ENCODE data around the gene RNF167.
"Not testable (repeated sequence)": the region's sequence is repeated elsewhere in the genome, so short reads cannot be mapped to it uniquely, and the experiment has no call there.

The RNF167 gene

DNA sequence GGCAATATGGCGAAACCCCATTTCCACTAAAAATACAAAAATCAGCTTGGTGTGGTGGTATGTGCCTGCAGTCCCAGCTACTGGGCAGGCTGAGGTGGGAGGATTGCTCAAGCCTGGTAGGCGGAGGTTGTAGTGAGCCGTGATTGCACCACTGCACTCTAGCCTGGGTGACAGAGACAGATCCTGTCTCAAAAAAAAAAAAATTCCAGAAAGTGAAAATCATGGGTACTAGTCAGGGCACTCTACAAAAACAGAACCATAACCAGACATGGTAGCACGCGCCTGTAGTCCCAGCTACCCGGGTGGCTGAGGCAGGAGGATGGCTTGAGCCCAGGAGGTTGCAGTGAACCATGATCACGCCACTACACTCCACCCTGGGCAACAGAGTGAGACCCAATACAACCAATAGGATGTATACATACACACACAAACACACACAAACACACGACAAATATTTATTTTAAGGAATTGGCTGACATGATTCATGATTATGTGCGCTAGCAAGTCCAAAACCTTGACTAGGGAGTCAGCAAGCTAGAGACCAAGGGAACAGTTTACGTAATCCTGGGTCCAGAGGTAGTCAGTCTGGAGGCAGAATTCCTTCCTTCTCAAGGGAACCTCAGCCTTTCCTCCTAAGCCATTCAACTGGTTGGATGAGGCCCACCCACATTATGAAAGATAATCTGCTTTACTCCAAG, 19.6 kb upstream of the RNF167 start:
- H3K9me3 Mint-ChIP-seq, result no peaks in the 10 kb centered on the region
- H3K36me3 Mint-ChIP-seq (ENCODE audit: low read depth), result no peaks in the 10 kb centered on the region
- ATAC-seq (no peak), DNase-seq (no peak)
- no peaks in the 10 kb centered on the region for H3K4me1 Mint-ChIP-seq
- no peak overlapping the region for H3K4me3 Mint-ChIP-seq
- H3K27me3 Mint-ChIP-seq, result no peaks in the 10 kb centered on the region
- H3K27ac Mint-ChIP-seq, result no peak overlapping the region

DNA sequence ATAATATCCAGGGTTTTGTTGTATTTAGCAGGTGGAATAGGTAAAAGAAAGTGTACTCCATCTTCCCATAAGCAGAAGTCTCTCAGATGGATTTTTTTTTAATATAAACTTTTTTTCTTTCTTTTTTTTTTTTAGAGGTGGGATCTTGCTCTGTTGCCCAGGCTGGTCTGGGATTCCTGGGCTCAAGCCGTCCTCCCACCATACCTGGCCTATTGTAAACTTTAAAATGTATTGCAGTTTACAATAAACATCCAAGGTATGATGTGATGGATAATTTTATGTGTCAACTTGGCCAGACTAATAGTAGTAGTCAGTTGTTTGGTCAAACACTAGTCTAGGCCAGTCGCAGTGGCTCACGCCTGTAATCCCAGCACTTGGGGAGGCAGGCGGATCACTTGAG, 18.7 kb upstream of the RNF167 start:
- no peak overlapping the region for H3K4me3 Mint-ChIP-seq
- H3K27me3 Mint-ChIP-seq, result no peaks in the 10 kb centered on the region
- no peak for ATAC-seq
- DNase-seq, result no peak
- no peaks in the 10 kb centered on the region for H3K9me3 Mint-ChIP-seq
- no peak overlapping the region for H3K27ac Mint-ChIP-seq
- no peaks in the 10 kb centered on the region for H3K4me1 Mint-ChIP-seq
- no peaks in the 10 kb centered on the region for H3K36me3 Mint-ChIP-seq (ENCODE audit: low read depth)

DNA sequence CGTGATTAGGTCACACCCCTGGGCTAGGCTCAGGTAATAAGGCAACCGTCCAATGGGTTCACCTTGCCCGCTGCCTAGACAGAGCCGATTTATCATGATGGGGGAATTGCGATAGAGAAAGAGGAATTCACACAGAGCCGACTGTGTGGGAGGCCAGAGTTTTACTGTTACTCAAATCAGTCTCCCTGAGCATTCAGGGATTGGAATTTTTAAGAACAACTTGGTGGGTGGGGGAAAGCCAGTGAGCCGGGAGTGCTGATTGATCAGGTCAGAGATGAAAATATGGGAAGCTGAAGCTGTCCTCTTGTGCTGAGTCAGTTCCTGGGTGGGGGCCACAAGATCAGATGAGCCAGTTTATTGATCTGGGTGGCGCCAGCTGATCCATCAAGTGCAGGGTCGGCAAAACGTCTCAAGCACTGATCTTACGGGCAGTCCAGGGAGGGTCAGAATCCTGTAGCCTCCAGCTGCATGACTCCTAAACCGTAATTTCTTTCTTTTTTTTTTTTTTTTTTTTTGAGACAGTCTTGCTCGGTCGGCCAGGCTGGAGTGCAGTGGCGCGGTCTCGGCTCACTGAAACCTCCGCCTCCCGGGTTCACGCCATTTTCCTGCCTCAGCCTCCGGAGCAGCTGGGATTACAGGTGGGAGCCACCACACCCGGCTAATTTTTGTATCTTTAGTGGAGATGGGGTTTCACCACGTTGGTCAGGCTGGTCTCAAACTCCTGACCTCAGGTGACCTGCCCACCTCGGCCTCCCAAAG, 13.3 kb upstream of the RNF167 start:
- H3K4me1 Mint-ChIP-seq; DNase-seq; H3K36me3 Mint-ChIP-seq (ENCODE audit: low read depth); H3K4me3 Mint-ChIP-seq; ATAC-seq; H3K9me3 Mint-ChIP-seq; H3K27me3 Mint-ChIP-seq; H3K27ac Mint-ChIP-seq: not testable (repeated sequence)

DNA sequence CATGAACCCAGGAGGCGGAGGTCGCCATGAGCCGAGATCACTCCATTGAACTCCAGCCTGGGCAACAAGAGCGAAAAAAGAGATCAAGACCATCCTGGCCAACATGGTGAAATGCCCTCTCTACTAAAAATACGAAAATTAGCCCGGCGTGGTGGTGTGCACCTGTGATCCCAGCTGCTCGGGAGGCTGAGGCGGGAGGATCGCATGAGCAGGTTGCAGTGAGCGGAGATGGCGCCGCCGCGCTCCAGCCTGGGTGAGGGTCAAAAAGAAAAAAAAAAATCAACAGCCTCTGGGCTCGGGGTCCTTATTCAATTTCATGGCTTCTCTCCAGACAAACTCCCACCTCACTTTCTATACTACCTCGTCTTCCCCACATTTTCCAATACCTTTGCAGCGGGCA, 11.2 kb upstream of the RNF167 start:
- DNase-seq, result no peak
- no peak overlapping the region for H3K27ac Mint-ChIP-seq
- H3K9me3 Mint-ChIP-seq, result no peaks in the 10 kb centered on the region
- no peak overlapping the region for H3K4me3 Mint-ChIP-seq
- peaks cover 8% of the 10 kb centered on the region for H3K36me3 Mint-ChIP-seq (ENCODE audit: low read depth)
- ATAC-seq, result no peak
- H3K27me3 Mint-ChIP-seq, result no peaks in the 10 kb centered on the region
- H3K4me1 Mint-ChIP-seq, result peaks cover 7% of the 10 kb centered on the region

DNA sequence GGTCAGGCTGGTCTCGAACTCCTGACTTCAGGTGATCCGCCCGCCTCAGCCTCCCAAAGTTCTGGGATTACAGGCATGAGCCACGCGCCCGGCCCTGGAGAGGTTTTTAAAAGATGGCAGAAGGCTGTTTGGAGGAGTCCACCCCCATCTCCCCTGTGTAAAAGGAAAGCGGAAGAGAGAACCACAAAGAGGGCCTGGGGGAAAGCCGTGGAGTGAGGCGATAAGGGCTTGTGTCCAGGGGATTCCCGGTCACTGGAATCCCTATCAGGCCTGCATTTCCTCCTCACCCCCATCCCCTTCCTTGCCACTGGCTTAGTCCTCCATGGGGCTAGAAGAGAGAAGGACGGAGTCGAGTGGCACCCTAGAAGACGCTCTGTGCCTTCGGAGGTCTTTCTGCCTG, 8.1 kb upstream of the RNF167 start, which contains the start of gene GP1BA:
GP1BA (plus strand) TSS at position 315 of the 400 bp plus-strand sequence. CDS start 328 bp downstream, outside the sequence.
- peaks cover 15% of the 10 kb centered on the region for H3K36me3 Mint-ChIP-seq (ENCODE audit: low read depth)
- H3K27ac Mint-ChIP-seq, result no peak within 1 kb of the TSS
- DNase-seq (no peak), ATAC-seq (no peak)
- no peak within 1 kb of the TSS for H3K4me3 Mint-ChIP-seq
- no peaks in the 10 kb centered on the region for H3K9me3 Mint-ChIP-seq
- H3K27me3 Mint-ChIP-seq, result no peaks in the 10 kb centered on the region
- H3K4me1 Mint-ChIP-seq, result peaks cover 20% of the 10 kb centered on the region

DNA sequence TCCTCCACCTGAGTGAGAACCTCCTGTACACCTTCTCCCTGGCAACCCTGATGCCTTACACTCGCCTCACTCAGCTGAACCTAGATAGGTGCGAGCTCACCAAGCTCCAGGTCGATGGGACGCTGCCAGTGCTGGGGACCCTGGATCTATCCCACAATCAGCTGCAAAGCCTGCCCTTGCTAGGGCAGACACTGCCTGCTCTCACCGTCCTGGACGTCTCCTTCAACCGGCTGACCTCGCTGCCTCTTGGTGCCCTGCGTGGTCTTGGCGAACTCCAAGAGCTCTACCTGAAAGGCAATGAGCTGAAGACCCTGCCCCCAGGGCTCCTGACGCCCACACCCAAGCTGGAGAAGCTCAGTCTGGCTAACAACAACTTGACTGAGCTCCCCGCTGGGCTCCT, 7.3 kb upstream of the RNF167 start:
- Mint-ChIP-seq H3K4me3 (no peak overlapping the region), H3K27ac (no peak overlapping the region), H3K9me3 (no peaks in the 10 kb centered on the region), H3K36me3 (ENCODE audit: low read depth) (peaks cover 18% of the 10 kb centered on the region), H3K4me1 (peaks cover 21% of the 10 kb centered on the region), H3K27me3 (no peaks in the 10 kb centered on the region)
- ATAC-seq (no peak), DNase-seq (no peak)

DNA sequence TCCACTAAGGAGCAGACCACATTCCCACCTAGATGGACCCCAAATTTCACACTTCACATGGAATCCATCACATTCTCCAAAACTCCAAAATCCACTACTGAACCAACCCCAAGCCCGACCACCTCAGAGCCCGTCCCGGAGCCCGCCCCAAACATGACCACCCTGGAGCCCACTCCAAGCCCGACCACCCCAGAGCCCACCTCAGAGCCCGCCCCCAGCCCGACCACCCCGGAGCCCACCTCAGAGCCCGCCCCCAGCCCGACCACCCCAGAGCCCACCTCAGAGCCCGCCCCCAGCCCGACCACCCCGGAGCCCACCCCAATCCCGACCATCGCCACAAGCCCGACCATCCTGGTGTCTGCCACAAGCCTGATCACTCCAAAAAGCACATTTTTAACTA, 6.4 kb upstream of the RNF167 start:
- no peak for DNase-seq
- Mint-ChIP-seq H3K36me3 (ENCODE audit: low read depth) (peaks cover 19% of the 10 kb centered on the region), H3K9me3 (no peaks in the 10 kb centered on the region), H3K27me3 (no peaks in the 10 kb centered on the region), H3K4me3 (peak overlapping the region; percentile 23), H3K4me1 (peaks cover 28% of the 10 kb centered on the region), H3K27ac (peak overlapping the region; percentile 49)
- no peak for ATAC-seq

DNA sequence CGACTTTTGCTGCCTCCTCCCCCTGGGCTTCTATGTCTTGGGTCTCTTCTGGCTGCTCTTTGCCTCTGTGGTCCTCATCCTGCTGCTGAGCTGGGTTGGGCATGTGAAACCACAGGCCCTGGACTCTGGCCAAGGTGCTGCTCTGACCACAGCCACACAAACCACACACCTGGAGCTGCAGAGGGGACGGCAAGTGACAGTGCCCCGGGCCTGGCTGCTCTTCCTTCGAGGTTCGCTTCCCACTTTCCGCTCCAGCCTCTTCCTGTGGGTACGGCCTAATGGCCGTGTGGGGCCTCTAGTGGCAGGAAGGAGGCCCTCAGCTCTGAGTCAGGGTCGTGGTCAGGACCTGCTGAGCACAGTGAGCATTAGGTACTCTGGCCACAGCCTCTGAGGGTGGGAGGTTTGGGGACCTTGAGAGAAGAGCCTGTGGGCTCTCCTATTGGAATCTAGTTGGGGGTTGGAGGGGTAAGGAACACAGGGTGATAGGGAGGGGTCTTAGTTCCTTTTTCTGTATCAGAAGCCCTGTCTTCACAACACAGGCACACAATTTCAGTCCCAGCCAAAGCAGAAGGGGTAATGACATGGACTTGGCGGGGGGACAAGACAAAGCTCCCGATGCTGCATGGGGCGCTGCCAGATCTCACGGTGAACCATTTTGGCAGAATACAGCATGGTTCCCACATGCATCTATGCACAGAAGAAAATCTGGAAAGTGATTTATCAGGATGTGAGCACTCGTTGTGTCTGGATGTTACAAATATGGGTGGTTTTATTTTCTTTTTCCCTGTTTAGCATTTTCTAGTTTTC, 5.7 kb upstream of the RNF167 start:
- Mint-ChIP-seq H3K9me3 (no peaks in the 10 kb centered on the region), H3K27me3 (no peaks in the 10 kb centered on the region), H3K36me3 (ENCODE audit: low read depth) (peaks cover 19% of the 10 kb centered on the region), H3K4me3 (peak overlapping the region; percentile 23), H3K4me1 (peaks cover 33% of the 10 kb centered on the region), H3K27ac (peak overlapping the region; percentile 49)
- ATAC-seq, result no peak
- no peak for DNase-seq

DNA sequence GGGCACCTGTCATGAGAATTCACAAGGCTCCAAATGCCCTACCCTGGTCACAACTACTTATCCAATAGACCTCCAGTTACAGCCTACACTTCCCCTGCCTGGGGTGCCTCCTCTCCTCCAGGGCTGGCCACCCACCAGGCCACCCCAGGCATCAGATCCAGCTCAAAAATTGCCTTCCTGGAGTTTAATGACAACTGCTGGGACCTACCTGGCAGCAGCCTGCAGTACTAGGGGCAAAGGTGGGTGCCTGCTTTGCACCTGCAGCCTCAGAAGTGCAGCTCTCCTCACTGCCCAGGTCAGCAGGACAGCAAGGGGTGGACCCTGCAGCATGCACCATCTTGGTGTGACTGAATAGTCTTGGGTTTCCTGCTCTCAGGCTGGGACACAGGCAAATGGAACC, 4.4 kb upstream of the RNF167 start:
- Mint-ChIP-seq H3K27ac (no peak overlapping the region), H3K9me3 (no peaks in the 10 kb centered on the region), H3K27me3 (peaks cover 2% of the 10 kb centered on the region), H3K4me1 (peaks cover 35% of the 10 kb centered on the region), H3K36me3 (ENCODE audit: low read depth) (peaks cover 17% of the 10 kb centered on the region), H3K4me3 (no peak overlapping the region)
- ATAC-seq (no peak), DNase-seq (no peak)

DNA sequence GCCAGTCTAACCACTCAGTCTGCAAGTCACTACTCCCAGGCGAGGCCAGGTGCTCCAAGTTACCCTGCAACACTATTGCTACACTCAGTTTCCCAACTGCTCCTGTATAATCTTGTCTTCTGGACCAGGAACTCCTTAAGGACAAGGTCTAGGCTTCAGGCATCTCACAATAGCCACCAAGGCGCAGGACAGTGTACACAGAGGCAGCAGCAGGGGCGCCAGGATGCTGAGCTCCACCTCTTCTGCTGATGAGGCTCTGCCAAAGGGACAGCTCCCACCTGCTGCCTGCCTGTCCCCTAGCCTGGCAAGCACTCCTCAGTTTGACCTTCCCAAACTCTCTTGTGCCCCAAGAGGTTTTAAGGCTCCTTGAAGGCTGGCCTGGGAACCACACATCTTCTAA, 3.6 kb upstream of the RNF167 start:
- Mint-ChIP-seq H3K4me1 (peaks cover 40% of the 10 kb centered on the region), H3K27me3 (peaks cover 2% of the 10 kb centered on the region), H3K4me3 (no peak overlapping the region), H3K9me3 (no peaks in the 10 kb centered on the region), H3K27ac (peak overlapping the region; percentile 16), H3K36me3 (ENCODE audit: low read depth) (peaks cover 19% of the 10 kb centered on the region)
- DNase-seq (no peak), ATAC-seq (no peak)

DNA sequence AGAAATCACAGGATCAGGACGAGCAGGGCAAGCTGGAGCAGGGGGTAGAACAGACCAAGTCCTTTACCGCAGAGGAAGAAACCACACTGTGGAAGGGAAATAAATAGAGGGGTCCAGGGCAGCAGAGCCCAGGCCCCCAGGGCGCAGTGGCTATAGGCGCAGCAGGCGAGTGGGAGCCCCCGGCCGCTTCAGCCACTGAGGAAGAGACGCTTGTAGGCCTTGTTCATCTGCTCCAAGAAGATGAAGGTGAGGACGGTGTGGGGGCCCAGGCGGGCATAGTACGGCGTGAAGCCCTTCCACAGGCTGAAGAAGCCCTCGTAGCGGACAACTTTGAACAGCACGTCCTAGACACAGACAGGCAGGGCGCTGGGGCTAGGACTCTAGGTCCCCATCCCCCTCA, 2.5 kb upstream of the RNF167 start:
- H3K4me3 Mint-ChIP-seq, result no peak overlapping the region
- H3K4me1 Mint-ChIP-seq, result peaks cover 52% of the 10 kb centered on the region
- no peak for DNase-seq
- peaks cover 30% of the 10 kb centered on the region for H3K36me3 Mint-ChIP-seq (ENCODE audit: low read depth)
- ATAC-seq, result no peak
- H3K27ac Mint-ChIP-seq, result no peak overlapping the region
- H3K27me3 Mint-ChIP-seq, result peaks cover 2% of the 10 kb centered on the region
- no peaks in the 10 kb centered on the region for H3K9me3 Mint-ChIP-seq

DNA sequence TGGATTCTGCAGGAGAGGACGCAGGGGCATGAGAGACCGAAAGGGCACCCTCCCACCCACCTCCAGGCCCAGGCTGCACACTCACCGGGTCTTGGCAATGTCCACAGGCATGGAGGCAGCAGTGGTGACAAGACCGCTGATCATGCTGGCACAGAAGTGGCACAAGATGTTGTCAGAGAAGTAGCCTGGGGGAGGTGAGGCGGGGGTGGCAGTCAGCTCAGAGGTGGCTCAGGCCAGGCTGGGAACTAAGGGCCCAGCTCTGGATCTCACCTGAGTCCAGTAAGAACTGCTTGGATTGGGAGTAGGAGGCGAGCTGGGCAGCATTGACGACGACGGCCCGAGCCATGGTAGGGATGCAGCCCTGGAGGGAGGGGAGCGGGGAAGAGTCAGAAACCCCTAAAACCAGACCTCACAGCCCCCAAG, 2.0 kb upstream of the RNF167 start:
- H3K4me1 Mint-ChIP-seq, result peaks cover 55% of the 10 kb centered on the region
- peaks cover 35% of the 10 kb centered on the region for H3K36me3 Mint-ChIP-seq (ENCODE audit: low read depth)
- ATAC-seq (no peak), DNase-seq (no peak)
- peak overlapping the region; percentile 99 for H3K4me3 Mint-ChIP-seq
- no peaks in the 10 kb centered on the region for H3K9me3 Mint-ChIP-seq
- peak overlapping the region; percentile 99 for H3K27ac Mint-ChIP-seq
- peaks cover 2% of the 10 kb centered on the region for H3K27me3 Mint-ChIP-seq

DNA sequence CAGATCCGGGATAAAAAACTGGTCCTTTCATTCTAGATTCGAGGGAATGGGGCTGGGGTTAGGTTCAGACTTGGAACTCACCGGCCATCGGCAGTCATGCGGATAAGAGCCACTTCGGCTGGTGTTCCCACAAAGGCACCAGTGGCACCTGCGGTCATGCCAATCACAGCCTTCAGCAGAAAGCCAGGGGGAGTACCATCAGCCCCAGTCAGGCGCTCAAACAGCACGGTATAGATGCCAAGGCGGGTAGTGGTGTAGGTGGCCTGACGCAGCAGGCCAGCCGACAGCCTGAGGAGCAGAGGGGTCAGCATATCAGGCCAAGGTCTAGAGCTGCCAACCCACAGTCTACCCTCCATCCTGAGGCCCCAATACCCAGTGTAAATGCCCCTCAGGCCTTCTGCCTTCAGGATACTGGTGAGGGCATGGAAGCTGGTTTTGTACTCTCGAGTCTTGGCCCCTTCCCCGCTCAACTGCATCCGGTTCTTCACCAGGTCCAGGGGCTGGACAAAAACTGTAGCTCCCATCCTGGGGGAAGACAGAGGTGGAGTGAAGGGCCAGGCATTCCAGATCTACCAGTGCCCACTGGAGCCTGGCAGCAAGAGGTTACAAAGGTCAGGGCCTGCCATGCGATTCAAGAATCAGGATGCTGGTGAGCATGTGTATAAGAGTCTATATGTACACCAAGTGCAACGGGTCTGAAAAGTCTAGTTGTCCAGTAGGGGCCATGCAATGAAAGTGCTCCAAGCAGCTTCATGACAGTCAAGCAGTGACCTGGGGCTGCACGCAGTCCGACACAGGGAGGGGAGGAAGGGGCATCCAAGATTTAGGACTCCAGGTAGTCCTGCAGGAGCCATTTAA, 1.2 kb upstream of the RNF167 start:
- peak overlapping the region; percentile 99 for H3K4me3 Mint-ChIP-seq
- H3K36me3 Mint-ChIP-seq (ENCODE audit: low read depth), result peaks cover 38% of the 10 kb centered on the region
- H3K4me1 Mint-ChIP-seq, result peaks cover 60% of the 10 kb centered on the region
- ATAC-seq (no peak), DNase-seq (no peak)
- no peaks in the 10 kb centered on the region for H3K9me3 Mint-ChIP-seq
- H3K27me3 Mint-ChIP-seq, result peaks cover 2% of the 10 kb centered on the region
- H3K27ac Mint-ChIP-seq, result peak overlapping the region; percentile 99

DNA sequence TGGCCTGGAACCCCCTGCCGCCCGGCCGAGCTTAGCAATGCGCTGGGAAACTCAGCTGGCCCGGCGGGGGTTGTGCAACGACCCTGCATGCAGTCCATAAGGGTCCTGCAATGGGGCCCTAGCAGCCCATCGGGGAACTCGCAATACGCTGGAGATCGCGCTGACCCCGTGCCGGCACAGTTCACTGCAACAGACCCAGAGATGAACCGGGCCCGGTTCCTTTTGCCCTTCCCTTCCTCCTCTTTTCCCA, 597 bp upstream of the RNF167 start:
- peaks cover 2% of the 10 kb centered on the region for H3K27me3 Mint-ChIP-seq
- no peaks in the 10 kb centered on the region for H3K9me3 Mint-ChIP-seq
- peak overlapping the region; percentile 99 for H3K4me3 Mint-ChIP-seq
- ATAC-seq (no peak), DNase-seq (peak; percentile 28)
- H3K27ac Mint-ChIP-seq, result peak overlapping the region; percentile 99
- H3K36me3 Mint-ChIP-seq (ENCODE audit: low read depth), result peaks cover 42% of the 10 kb centered on the region
- H3K4me1 Mint-ChIP-seq, result peaks cover 60% of the 10 kb centered on the region

All from activated naive CD8-positive, alpha-beta T cell treated with anti-CD3 and anti-CD28 coated beads, Interleukin-2, amount 50 U/mL, for 24 hours (primary cell).